ENCODE measurements around the gene GSG1L. TPM values are rescaled to one million over a fixed set of nuclear protein-coding genes. Genes with fewer than 3 reads are reported as not detected.

Gene GSG1L
- total RNA-seq, 1 experiment from 2014 or later: not detected

DNA sequence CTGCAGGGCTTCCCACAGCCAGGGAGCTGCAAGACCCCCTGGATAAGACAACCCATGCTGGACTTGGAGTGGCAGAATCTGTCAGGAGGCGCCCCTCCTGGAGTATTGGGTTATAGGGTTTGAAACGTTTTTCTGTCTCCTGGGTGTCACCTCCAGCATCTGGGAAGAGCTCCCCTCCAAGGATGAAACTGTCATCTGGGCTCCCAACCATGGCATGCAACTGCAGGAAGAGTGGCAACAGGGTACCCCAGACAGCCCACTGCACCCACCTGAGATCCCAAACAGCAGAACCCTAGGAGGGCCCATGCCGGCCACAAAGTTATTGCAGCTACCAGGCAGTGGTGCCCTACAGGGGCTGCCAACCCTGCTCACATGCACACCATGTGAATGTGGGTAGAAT lies 636 bp upstream of the GSG1L start:
- Histone ChIP-seq H3K9ac (ENCODE audit: low read length) (no peak overlapping the region), H3K4me3 (ENCODE audit: low read length) (no peak overlapping the region), H3K27ac (ENCODE audit: low read length) (no peak overlapping the region), H3K27me3 (ENCODE audit: low read length) (no peaks in the 10 kb centered on the region), H2AFZ (ENCODE audit: low read length) (no peak overlapping the region), H3K4me1 (ENCODE audit: low read length) (no peaks in the 10 kb centered on the region), H3K9me2 (replicated peaks; ENCODE audit: insufficient read depth, low read length) (no peaks in the 10 kb centered on the region), H4K20me1 (ENCODE audit: insufficient read depth, low read depth, low read length) (no peaks in the 10 kb centered on the region), H3K36me3 (ENCODE audit: insufficient read depth, low read length) (no peaks in the 10 kb centered on the region), H3K4me2 (ENCODE audit: low read depth, low read length, poor library complexity, severe bottlenecking) (no peak overlapping the region), H3K9me3 (ENCODE audit: low read length) (no peaks in the 10 kb centered on the region), H3K79me2 (ENCODE audit: low read length) (no peaks in the 10 kb centered on the region)
- no peak for DNase-seq

- H4K20me1 ChIP-seq (ENCODE audit: insufficient read depth, low read depth, low read length): no peaks in the 10 kb centered on the region
- DNase-seq: no peak
- H3K4me2 ChIP-seq (ENCODE audit: low read depth, low read length, poor library complexity, severe bottlenecking): no peak overlapping the region
- H3K79me2 ChIP-seq (ENCODE audit: low read length): no peaks in the 10 kb centered on the region
- no peak overlapping the region for H3K4me3 ChIP-seq (ENCODE audit: low read length)
- H3K9me3 ChIP-seq (ENCODE audit: low read length): no peaks in the 10 kb centered on the region
- H3K9ac ChIP-seq (ENCODE audit: low read length): no peak overlapping the region
- H3K27me3 ChIP-seq (ENCODE audit: low read length): no peaks in the 10 kb centered on the region
- no peaks in the 10 kb centered on the region for H3K4me1 ChIP-seq (ENCODE audit: low read length)
- no peaks in the 10 kb centered on the region for H3K9me2 ChIP-seq (replicated peaks; ENCODE audit: insufficient read depth, low read length)
- no peaks in the 10 kb centered on the region for H3K36me3 ChIP-seq (ENCODE audit: insufficient read depth, low read length)
- H3K27ac ChIP-seq (ENCODE audit: low read length): no peak overlapping the region
- no peak overlapping the region for H2AFZ ChIP-seq (ENCODE audit: low read length)
These were observed 530 bp downstream of the GSG1L start for GRCh38 chr16:28062847-28063521.

DNA sequence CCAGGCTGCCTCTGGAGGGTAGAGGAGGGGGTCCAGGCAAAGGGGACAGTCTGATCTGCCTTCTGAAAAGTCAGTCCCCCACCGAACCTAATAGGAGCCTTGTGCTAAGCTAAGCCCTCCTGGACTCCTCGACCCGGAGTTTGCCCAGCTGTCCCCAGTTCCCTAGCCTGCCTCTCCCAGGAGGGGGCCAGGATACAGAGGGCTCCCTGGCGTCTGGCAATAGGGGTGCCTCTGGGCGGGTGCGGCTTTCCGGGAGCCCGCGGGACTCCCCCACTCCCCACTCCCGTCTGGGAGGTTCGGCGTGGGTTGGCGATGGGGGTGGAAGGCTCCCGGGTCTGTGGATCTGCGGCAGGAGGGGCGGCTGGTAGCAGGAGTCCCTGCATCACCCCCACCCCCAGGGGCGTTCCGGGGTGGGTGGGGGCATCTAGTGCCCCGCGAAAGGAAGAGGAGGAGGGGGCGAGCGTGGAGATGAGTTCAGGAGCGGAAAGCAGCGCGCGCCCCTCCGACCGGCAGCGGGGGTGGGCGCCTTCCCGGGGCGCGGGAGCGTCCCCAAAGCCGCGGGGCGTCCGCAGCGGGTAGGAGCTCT lies 1.2 kb downstream of the GSG1L start:
- Histone ChIP-seq H3K27me3 (ENCODE audit: low read length) (no peaks in the 10 kb centered on the region), H3K4me1 (ENCODE audit: low read length) (no peaks in the 10 kb centered on the region), H3K27ac (ENCODE audit: low read length) (no peak overlapping the region), H2AFZ (ENCODE audit: low read length) (no peak overlapping the region), H3K36me3 (ENCODE audit: insufficient read depth, low read length) (no peaks in the 10 kb centered on the region), H3K4me2 (ENCODE audit: low read depth, low read length, poor library complexity, severe bottlenecking) (no peak overlapping the region), H4K20me1 (ENCODE audit: insufficient read depth, low read depth, low read length) (no peaks in the 10 kb centered on the region), H3K4me3 (ENCODE audit: low read length) (no peak overlapping the region), H3K9me2 (replicated peaks; ENCODE audit: insufficient read depth, low read length) (no peaks in the 10 kb centered on the region), H3K79me2 (ENCODE audit: low read length) (no peaks in the 10 kb centered on the region), H3K9me3 (ENCODE audit: low read length) (no peaks in the 10 kb centered on the region), H3K9ac (ENCODE audit: low read length) (no peak overlapping the region)
- DNase-seq: no peak

- H3K9me3 ChIP-seq (ENCODE audit: low read length): no peaks in the 10 kb centered on the region
- no peak overlapping the region for H3K9ac ChIP-seq (ENCODE audit: low read length)
- H3K27ac ChIP-seq (ENCODE audit: low read length): no peak overlapping the region
- H3K4me2 ChIP-seq (ENCODE audit: low read depth, low read length, poor library complexity, severe bottlenecking): no peak overlapping the region
- no peaks in the 10 kb centered on the region for H3K4me1 ChIP-seq (ENCODE audit: low read length)
- H3K27me3 ChIP-seq (ENCODE audit: low read length): no peaks in the 10 kb centered on the region
- no peak overlapping the region for H3K4me3 ChIP-seq (ENCODE audit: low read length)
- no peak for DNase-seq
- no peaks in the 10 kb centered on the region for H4K20me1 ChIP-seq (ENCODE audit: insufficient read depth, low read depth, low read length)
- H3K36me3 ChIP-seq (ENCODE audit: insufficient read depth, low read length): no peaks in the 10 kb centered on the region
- no peak overlapping the region for H2AFZ ChIP-seq (ENCODE audit: low read length)
- H3K9me2 ChIP-seq (replicated peaks; ENCODE audit: insufficient read depth, low read length): no peaks in the 10 kb centered on the region
- no peaks in the 10 kb centered on the region for H3K79me2 ChIP-seq (ENCODE audit: low read length)
These were observed 2.0 kb downstream of the GSG1L start for GRCh38 chr16:28061352-28062101.

- Histone ChIP-seq H3K9me3 (ENCODE audit: low read length) (no peaks in the 10 kb centered on the region), H3K27ac (ENCODE audit: low read length) (no peak overlapping the region), H3K9ac (ENCODE audit: low read length) (no peak overlapping the region), H3K4me2 (ENCODE audit: low read depth, low read length, poor library complexity, severe bottlenecking) (no peak overlapping the region), H3K36me3 (ENCODE audit: insufficient read depth, low read length) (no peaks in the 10 kb centered on the region), H3K4me1 (ENCODE audit: low read length) (no peaks in the 10 kb centered on the region), H3K4me3 (ENCODE audit: low read length) (no peak overlapping the region), H4K20me1 (ENCODE audit: insufficient read depth, low read depth, low read length) (no peaks in the 10 kb centered on the region), H2AFZ (ENCODE audit: low read length) (no peak overlapping the region), H3K9me2 (replicated peaks; ENCODE audit: insufficient read depth, low read length) (no peaks in the 10 kb centered on the region), H3K27me3 (ENCODE audit: low read length) (no peaks in the 10 kb centered on the region), H3K79me2 (ENCODE audit: low read length) (no peaks in the 10 kb centered on the region)
- no peak for DNase-seq
These were observed 3.5 kb downstream of the GSG1L start for GRCh38 chr16:28059841-28060575.

- Histone ChIP-seq H3K4me1 (ENCODE audit: low read length) (no peaks in the 10 kb centered on the region), H4K20me1 (ENCODE audit: insufficient read depth, low read depth, low read length) (no peaks in the 10 kb centered on the region), H3K9me3 (ENCODE audit: low read length) (no peaks in the 10 kb centered on the region), H3K79me2 (ENCODE audit: low read length) (no peaks in the 10 kb centered on the region), H3K27ac (ENCODE audit: low read length) (no peak overlapping the region), H3K36me3 (ENCODE audit: insufficient read depth, low read length) (no peaks in the 10 kb centered on the region), H3K4me2 (ENCODE audit: low read depth, low read length, poor library complexity, severe bottlenecking) (no peak overlapping the region), H3K9ac (ENCODE audit: low read length) (no peak overlapping the region), H2AFZ (ENCODE audit: low read length) (no peak overlapping the region), H3K27me3 (ENCODE audit: low read length) (no peaks in the 10 kb centered on the region), H3K9me2 (replicated peaks; ENCODE audit: insufficient read depth, low read length) (no peaks in the 10 kb centered on the region), H3K4me3 (ENCODE audit: low read length) (no peak overlapping the region)
- DNase-seq: no peak
These were observed 4.5 kb downstream of the GSG1L start for GRCh38 chr16:28058839-28059589.

- Histone ChIP-seq H3K4me2 (ENCODE audit: low read depth, low read length, poor library complexity, severe bottlenecking) (no peak overlapping the region), H3K9me2 (replicated peaks; ENCODE audit: insufficient read depth, low read length) (no peaks in the 10 kb centered on the region), H3K36me3 (ENCODE audit: insufficient read depth, low read length) (no peaks in the 10 kb centered on the region), H3K79me2 (ENCODE audit: low read length) (no peaks in the 10 kb centered on the region), H3K9ac (ENCODE audit: low read length) (no peak overlapping the region), H3K27ac (ENCODE audit: low read length) (no peak overlapping the region), H3K4me1 (ENCODE audit: low read length) (no peaks in the 10 kb centered on the region), H3K27me3 (ENCODE audit: low read length) (no peaks in the 10 kb centered on the region), H3K4me3 (ENCODE audit: low read length) (no peak overlapping the region), H3K9me3 (ENCODE audit: low read length) (no peaks in the 10 kb centered on the region), H4K20me1 (ENCODE audit: insufficient read depth, low read depth, low read length) (no peaks in the 10 kb centered on the region), H2AFZ (ENCODE audit: low read length) (no peak overlapping the region)
- no peak for DNase-seq
These were observed 5.6 kb downstream of the GSG1L start for GRCh38 chr16:28057949-28058348.
